ENCODE results near the gene CHST15. TPM values are rescaled to one million over a fixed set of nuclear protein-coding genes. Genes with fewer than 3 reads are reported as not detected.

Gene CHST15
- total and polyA plus RNA-seq, 2 of the 13 experiments (the other 11 are each of a cell fraction or from before 2014, with no cell fraction given) = 1.4 to 94.7 TPM

- TF ChIP-seq SRSF9 (IDR thresholded peaks at IDR 0.05; ENCODE audit: borderline replicate concordance, insufficient read depth, low read depth, low read length, poor library complexity, severe bottlenecking) (no peak), ZNF138 (CRISPR knock-in tag; IDR thresholded peaks at IDR 0.05; ENCODE audit: low read depth) (no peak), POLR2AphosphoS5 (IDR thresholded peaks at IDR 0.05; ENCODE audit: low read depth, low read length) (peak; percentile 74), MATR3 (CRISPR knock-in tag; IDR thresholded peaks at IDR 0.05) (no peak), ATF3 (CRISPR knock-in tag; IDR thresholded peaks at IDR 0.05) (0 out of 2 replicates have a peak, but pooled peaks have one; percentile 15), ZNF101 (CRISPR knock-in tag; IDR thresholded peaks at IDR 0.05; ENCODE audit: borderline replicate concordance, low read depth) (no peak), FOXJ3 (CRISPR knock-in tag; IDR thresholded peaks at IDR 0.05; ENCODE audit: borderline replicate concordance) (no peak), HOXA9 (CRISPR knock-in tag; IDR thresholded peaks at IDR 0.05; ENCODE audit: borderline replicate concordance) (no peak), NRL (CRISPR knock-in tag; IDR thresholded peaks at IDR 0.05; ENCODE audit: borderline replicate concordance) (no peak), TAF1 (CRISPR knock-in tag; IDR thresholded peaks at IDR 0.05) (peak; percentile 51; the same call in 1 of the 2 replicates), ZBTB33 (CRISPR knock-in tag; IDR thresholded peaks at IDR 0.05) (no peak), ZNF224 (CRISPR knock-in tag; IDR thresholded peaks at IDR 0.05) (no peak), ZNF710 (CRISPR knock-in tag; IDR thresholded peaks at IDR 0.05; ENCODE audit: borderline replicate concordance) (peak; percentile 47; the same call in 1 of the 2 replicates), BCL6 (CRISPR knock-in tag; IDR thresholded peaks at IDR 0.05) (peak; percentile 76), SOX5 (CRISPR knock-in tag; IDR thresholded peaks at IDR 0.05; ENCODE audit: borderline replicate concordance) (peak; percentile 64; the same call in 1 of the 2 replicates), PITX1 (CRISPR knock-in tag; IDR thresholded peaks at IDR 0.05) (no peak), ETV5 (CRISPR knock-in tag; IDR thresholded peaks at IDR 0.05; ENCODE audit: borderline replicate concordance) (peak; percentile 32; the same call in 1 of the 2 replicates), NR2F1 (CRISPR knock-in tag; IDR thresholded peaks at IDR 0.05) (no peak), ZSCAN25 (CRISPR knock-in tag; IDR thresholded peaks at IDR 0.05) (no peak; the same call in 1 of the 2 replicates), ZBTB25 (CRISPR knock-in tag; IDR thresholded peaks at IDR 0.05) (0 out of 2 replicates have a peak, but pooled peaks have one; percentile 23), ZNF232 (CRISPR knock-in tag; IDR thresholded peaks at IDR 0.05; ENCODE audit: borderline replicate concordance) (no peak), ZFY (CRISPR knock-in tag; IDR thresholded peaks at IDR 0.05) (peak; percentile 36; the same call in 1 of the 2 replicates)
Observed at GRCh38 chr10:124092860-124093773, at the start of gene CHST15 (continued).

Measured in HepG2 (cell line).